K562 (cell line): Measurements from ENCODE around the gene GSTM1. TPM values are rescaled to one million over a fixed set of nuclear protein-coding genes. Genes with fewer than 3 reads are reported as not detected.
A peak's percentile ranks its signal among the peaks of the same experiment; 100 is the strongest.

Experiments
- BCOR ChIP-seq: fragments of 450-650 bp; IDR thresholded peaks from 2 replicates; pipeline ENCODE4 v1.6.1; 2016
- CHD7 ChIP-seq: fragments of 200-600 bp; sonication (generic); IDR thresholded peaks from one replicate; pipeline ENCODE4 v1.6.1; 2012; ENCODE audit warnings: mild to moderate bottlenecking, low read depth, low read length, inconsistent platforms
- ETS2 ChIP-seq: IDR thresholded peaks from 2 replicates; pipeline ENCODE4 v1.6.1; 2016; ENCODE audit warnings: borderline replicate concordance, missing genetic modification characterization, mild to moderate bottlenecking, moderate library complexity, missing compliant biosample characterization; ENCODE audit not compliant: poor library complexity, severe bottlenecking
- JUNB ChIP-seq: fragments of 450-650 bp; formaldehyde crosslinking; conservative IDR thresholded peaks from 2 replicates; pipeline ENCODE4 v1.4.0; 2020; ENCODE audit warnings: mild to moderate bottlenecking
- LARP7 ChIP-seq: fragments of 450-650 bp; IDR thresholded peaks from 2 replicates; pipeline ENCODE4 v1.6.1; 2016
- MCM2 ChIP-seq: fragments of 450-650 bp; IDR thresholded peaks from 2 replicates; pipeline ENCODE4 v1.6.1; 2017; ENCODE audit warnings: low read depth, mild to moderate bottlenecking
- MCM5 ChIP-seq: fragments of 450-650 bp; IDR thresholded peaks from 2 replicates; pipeline ENCODE4 v1.6.1; 2016; ENCODE audit warnings: low read depth
- NCOA1 ChIP-seq: fragments of 450-650 bp; IDR thresholded peaks from 2 replicates; pipeline ENCODE4 v1.6.1; 2016; ENCODE audit warnings: low read depth
- NFATC3 ChIP-seq: fragments of 450-650 bp; IDR thresholded peaks from 2 replicates; pipeline ENCODE4 v1.6.1; 2017; ENCODE audit warnings: mild to moderate bottlenecking
- NR2C1 ChIP-seq, 2 experiments: fragments of 450-650 bp; IDR thresholded peaks; 2 replicates each; pipeline ENCODE4 v1.6.1; 2017; ENCODE audit warnings: mild to moderate bottlenecking in 2 of 2, antibody characterized with exemption in 1 of 2, inconsistent platforms in 1 of 2, missing compliant biosample characterization in 1 of 2, missing genetic modification characterization in 1 of 2
- PRMT5 ChIP-seq: sonication (generic); formaldehyde crosslinking; IDR thresholded peaks from 2 replicates; pipeline ENCODE4 v1.5.0; 2020; ENCODE audit warnings: missing genetic modification reagents
- TEAD4 ChIP-seq, 2 experiments: sonication (generic) in 1 of 2; formaldehyde crosslinking in 1 of 2; IDR thresholded peaks; 2 replicates each; pipeline versions ENCODE4 v1.6.1 to v1.8.0; 2012 to 2022; ENCODE audit warnings: borderline replicate concordance in 1 of 2, inconsistent platforms in 1 of 2, low read length in 1 of 2, mild to moderate bottlenecking in 1 of 2, missing genetic modification reagents in 1 of 2
- ZBTB11 ChIP-seq, 3 experiments: fragments of 200-800 bp in 1 of 3; fragments of 250-450 bp in 1 of 3; fragments of 450-650 bp in 1 of 3; sonication (Bioruptor Pico) in 1 of 3; sonication (Bioruptor generic) in 1 of 3; formaldehyde crosslinking in 1 of 3; IDR thresholded peaks; 2 replicates each; pipeline versions ENCODE4 v1.6.1 to v1.8.0; 2016 to 2022; ENCODE audit warnings: mild to moderate bottlenecking in 2 of 3, missing genetic modification characterization in 2 of 3, missing compliant biosample characterization in 1 of 3, moderate library complexity in 1 of 3
- ZNF696 ChIP-seq: fragments of 250-450 bp; sonication (Bioruptor Pico); conservative IDR thresholded peaks from 2 replicates; pipeline ENCODE4 v1.4.0; 2020; ENCODE audit warnings: mild to moderate bottlenecking, moderate library complexity
- polyA plus RNA-seq, 8 experiments: library from polyadenylated mRNA; depleted of rRNA in 4 of 8; stranded (reverse) in 5 of 8; unstranded in 3 of 8; fragments of >200 nt; fragmentation: Nextera tagmentation in 2 of 8; fragmentation: Illumina TruSeq in 1 of 8; extraction: Ambion mirVana in 2 of 8; extraction: Trizol in 1 of 8; gene quantifications; 2 replicates each; pipeline versions ENCODE4 v1.2.1 to v1.2.3, GENCODE V29; 2011 to 2014; ENCODE audit warnings: inconsistent platforms in 1 of 8, missing spikeins in 1 of 8
- total RNA-seq, 7 experiments: library from RNA; depleted of rRNA in 6 of 7; stranded (reverse); fragments of >200 nt in 6 of 7; fragmentation: Illumina TruSeq in 2 of 7; extraction: Trizol in 2 of 7; gene quantifications; 2 replicates each; pipeline versions ENCODE4 v1.2.1 to v1.2.3, GENCODE V29; 2011 to 2021; ENCODE audit warnings: low replicate concordance in 1 of 7

Gene GSTM1
- total and polyA plus RNA-seq, 9 of the 15 experiments (the other 6 are each of a cell fraction or from before 2014, with no cell fraction given): not detected

- TF ChIP-seq CHD7 (no peak), LARP7 (no peak), NCOA1 (peak; percentile 60), NR2C1 (IDR thresholded peaks at IDR 0.05) (no peak), NR2C1 (tag; IDR thresholded peaks at IDR 0.05) (0 out of 2 replicates have a peak, but pooled peaks have one; percentile 31), NFATC3 (no peak), PRMT5 (CRISPR knock-in tag) (no peak), MCM2 (no peak), ZNF696 (no peak), JUNB (CRISPR knock-in tag) (no peak), TEAD4 (IDR thresholded peaks at IDR 0.05; ENCODE audit: low read length) (peak; percentile 92), TEAD4 (CRISPR knock-in tag; IDR thresholded peaks at IDR 0.05; ENCODE audit: borderline replicate concordance) (no peak), ETS2 (no peak), ZBTB11 (CRISPR knock-in tag; IDR thresholded peaks at IDR 0.05) (no peak), MCM5 (no peak), BCOR (0 out of 2 replicates have a peak, but pooled peaks have one; percentile 20)
Observed at GRCh38 chr1:109725510-109725909, 37.9 kb downstream of the GSTM1 start (continued).
